GM12801 (cell line): ENCODE data around the gene DLGAP4.

Experiments
- CTCF ChIP-seq: IDR thresholded peaks from one replicate; pipeline ENCODE4 v1.5.1; 2011; ENCODE audit warnings: control low read depth; ENCODE audit not compliant: insufficient read length; ENCODE audit errors: extremely low read depth

Gene DLGAP4

GRCh38 chr20:36468149-36469000 lies 162.2 kb downstream of the DLGAP4 start:
- TF ChIP-seq CTCF, result no peak

- TF ChIP-seq CTCF, result no peak
Measured at GRCh38 chr20:36469973-36470372, 163.8 kb downstream of the DLGAP4 start.

DNA sequence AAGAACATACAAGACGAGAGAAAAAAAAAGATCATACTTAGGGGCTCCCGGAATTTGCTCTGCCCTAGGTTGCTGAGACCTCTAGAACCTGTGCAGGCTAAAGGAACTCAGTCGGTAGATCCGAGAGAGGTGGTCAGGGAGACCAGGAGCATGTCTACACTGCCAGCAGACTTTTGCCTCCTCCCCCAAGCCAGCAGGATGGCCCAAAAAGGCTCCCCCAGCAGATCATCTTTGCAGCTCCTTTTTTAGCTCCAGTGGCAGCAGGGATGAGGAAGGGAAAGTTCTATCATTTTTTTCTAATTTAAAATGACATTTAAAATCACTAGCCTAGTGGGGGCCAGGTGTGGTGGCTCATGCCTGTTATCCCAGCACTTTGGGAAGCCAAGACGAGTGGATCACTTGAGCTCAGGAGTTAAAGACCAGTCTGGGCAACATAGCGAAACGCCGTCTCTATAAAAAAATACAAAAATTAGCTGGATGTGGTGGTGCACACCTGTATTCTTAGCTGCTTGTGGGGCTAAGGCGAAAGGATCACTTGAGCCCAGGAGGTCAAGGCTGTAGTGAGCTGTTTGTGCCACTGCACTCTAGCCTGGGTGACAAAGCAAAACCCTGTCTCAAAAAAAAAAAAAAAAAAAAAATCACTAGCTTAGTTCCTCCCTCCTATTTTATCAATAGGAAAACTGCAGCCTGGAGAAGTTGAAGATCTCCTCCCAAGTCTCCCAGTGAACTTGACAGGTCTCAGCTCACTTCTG lies 165.9 kb downstream of the DLGAP4 start:
- TF ChIP-seq CTCF, result no peak

DNA sequence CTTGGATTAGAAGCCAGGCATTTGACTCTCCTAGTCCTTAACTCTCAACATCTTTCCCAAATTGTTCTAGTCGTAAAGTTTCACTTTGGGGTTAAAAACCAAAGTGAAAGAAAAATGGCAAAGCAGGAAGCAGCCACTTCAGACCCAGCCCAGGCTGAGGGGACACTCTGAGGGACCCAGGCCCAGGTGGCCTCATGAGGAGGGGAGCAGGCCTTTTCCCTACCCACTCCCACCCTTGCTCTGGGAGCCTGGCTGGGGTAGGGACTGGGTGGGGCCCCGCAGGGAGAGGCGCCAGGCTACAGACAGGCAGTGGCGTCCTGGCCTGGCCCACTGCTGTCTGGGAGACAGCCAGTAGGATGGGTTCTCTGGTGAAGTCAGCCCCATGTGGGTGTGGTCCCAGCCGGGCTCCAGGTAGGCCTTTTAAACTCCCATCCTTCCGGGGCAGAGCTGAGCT lies 166.5 kb downstream of the DLGAP4 start:
- TF ChIP-seq CTCF, result no peak

- TF ChIP-seq CTCF, result no peak
Measured at GRCh38 chr20:36473164-36473563, 167.0 kb downstream of the DLGAP4 start.

DNA sequence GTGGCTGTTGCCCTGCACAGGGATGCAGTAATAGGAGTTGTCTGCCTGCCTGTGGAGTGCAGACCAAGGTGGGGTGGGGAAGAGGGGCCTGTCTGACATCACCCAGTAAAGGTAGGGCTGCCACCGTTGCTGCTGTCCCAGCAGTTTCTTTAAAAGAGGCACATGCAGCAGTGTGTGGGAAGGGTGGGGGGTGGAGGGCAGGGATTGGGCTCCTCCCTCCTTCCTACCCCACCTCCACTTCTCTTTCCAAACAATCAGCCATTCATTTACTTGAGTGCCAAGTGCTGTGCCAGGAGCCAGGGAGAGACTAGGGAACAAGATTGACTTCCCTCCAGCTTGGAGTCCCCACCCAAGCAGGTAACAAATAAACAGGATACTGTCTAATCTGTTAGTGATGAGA lies 168.4 kb downstream of the DLGAP4 start:
- no peak for TF ChIP-seq CTCF

GRCh38 chr20:36477475-36477874 lies 171.3 kb downstream of the DLGAP4 start:
- TF ChIP-seq CTCF, result no peak
